Measurements from ENCODE around the gene FARS2.
A peak's percentile ranks its signal among the peaks of the same experiment; 100 is the strongest.
"Not testable (repeated sequence)": the region's sequence is repeated elsewhere in the genome, so short reads cannot be mapped to it uniquely, and the experiment has no call there.

The FARS2 gene

GRCh38 chr6:5645328-5646290 lies 384.3 kb downstream of the FARS2 start:
- no peak for DNase-seq (ENCODE audit: low read depth, low spot score)
- in situ Hi-C loops (cut with HindIII; ENCODE audit: low sequenced_read_pairs): no loop called here
- H3K4me3 ChIP-seq (ENCODE audit: low read depth, low read length): no peak overlapping the region
- TF ChIP-seq, protein P1, sequence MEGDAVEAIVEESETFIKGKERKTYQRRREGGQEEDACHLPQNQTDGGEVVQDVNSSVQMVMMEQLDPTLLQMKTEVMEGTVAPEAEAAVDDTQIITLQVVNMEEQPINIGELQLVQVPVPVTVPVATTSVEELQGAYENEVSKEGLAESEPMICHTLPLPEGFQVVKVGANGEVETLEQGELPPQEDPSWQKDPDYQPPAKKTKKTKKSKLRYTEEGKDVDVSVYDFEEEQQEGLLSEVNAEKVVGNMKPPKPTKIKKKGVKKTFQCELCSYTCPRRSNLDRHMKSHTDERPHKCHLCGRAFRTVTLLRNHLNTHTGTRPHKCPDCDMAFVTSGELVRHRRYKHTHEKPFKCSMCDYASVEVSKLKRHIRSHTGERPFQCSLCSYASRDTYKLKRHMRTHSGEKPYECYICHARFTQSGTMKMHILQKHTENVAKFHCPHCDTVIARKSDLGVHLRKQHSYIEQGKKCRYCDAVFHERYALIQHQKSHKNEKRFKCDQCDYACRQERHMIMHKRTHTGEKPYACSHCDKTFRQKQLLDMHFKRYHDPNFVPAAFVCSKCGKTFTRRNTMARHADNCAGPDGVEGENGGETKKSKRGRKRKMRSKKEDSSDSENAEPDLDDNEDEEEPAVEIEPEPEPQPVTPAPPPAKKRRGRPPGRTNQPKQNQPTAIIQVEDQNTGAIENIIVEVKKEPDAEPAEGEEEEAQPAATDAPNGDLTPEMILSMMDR (IDR thresholded peaks at IDR 0.05; ENCODE audit: low read depth, low read length): no peak

- no peak for DNase-seq (ENCODE audit: low read depth, low spot score)
- TF ChIP-seq, protein P1 (IDR thresholded peaks at IDR 0.05; ENCODE audit: low read depth, low read length): no peak
- H3K4me3 ChIP-seq (ENCODE audit: low read depth, low read length): no peak overlapping the region
- in situ Hi-C loops (cut with HindIII; ENCODE audit: low sequenced_read_pairs): no loop called here
Observed at GRCh38 chr6:5652406-5653137, 391.3 kb downstream of the FARS2 start.

DNA sequence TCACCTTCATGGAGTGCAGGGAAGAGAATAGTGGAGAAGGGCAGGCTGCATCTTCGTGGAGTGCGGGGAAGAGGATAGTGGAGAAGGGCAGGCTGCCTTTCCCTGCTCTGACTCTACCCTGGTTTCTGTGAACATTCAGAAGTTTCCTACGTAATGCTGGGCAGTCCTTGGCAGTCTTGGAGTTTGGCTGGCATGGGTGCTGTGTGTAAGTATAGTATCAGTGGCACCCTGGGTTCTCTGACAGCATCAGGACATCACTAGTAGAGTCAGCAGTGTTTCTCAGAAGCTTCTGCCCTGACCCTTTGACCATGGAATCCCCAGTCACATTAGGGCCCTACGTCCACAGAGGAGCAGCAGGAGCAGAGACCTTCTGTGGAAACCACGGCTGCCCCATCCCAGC lies 392.5 kb downstream of the FARS2 start:
- TF ChIP-seq, protein P1 (IDR thresholded peaks at IDR 0.05; ENCODE audit: low read depth, low read length): no peak
- no peak for DNase-seq (ENCODE audit: low read depth, low spot score)
- H3K4me3 ChIP-seq (ENCODE audit: low read depth, low read length): no peak overlapping the region
- in situ Hi-C loops (cut with HindIII; ENCODE audit: low sequenced_read_pairs): no loop called here

DNA sequence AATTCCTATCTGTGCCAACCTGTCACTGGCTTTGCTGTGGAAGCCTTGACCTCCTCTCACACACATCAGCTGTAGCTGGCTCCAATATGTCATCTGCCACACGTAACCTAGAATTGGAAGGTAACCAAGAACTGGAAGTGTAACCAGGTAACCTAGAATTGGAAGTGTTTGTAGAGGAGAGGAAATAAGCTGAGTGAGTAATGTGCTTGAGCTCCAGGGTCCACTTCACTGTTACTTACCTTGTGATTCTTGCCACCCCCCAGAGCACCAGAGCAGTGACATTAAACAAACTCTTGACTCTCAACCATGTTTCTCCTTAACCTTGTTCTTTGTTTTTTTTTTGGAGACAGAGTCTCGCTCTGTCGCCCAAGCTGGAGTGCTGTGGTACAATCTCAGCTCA lies 394.9 kb downstream of the FARS2 start:
- no peak overlapping the region for H3K4me3 ChIP-seq (ENCODE audit: low read depth, low read length)
- TF ChIP-seq, protein P1 (IDR thresholded peaks at IDR 0.05; ENCODE audit: low read depth, low read length): no peak
- no peak for DNase-seq (ENCODE audit: low read depth, low spot score)
- in situ Hi-C loops (cut with HindIII; ENCODE audit: low sequenced_read_pairs): no loop called here

DNA sequence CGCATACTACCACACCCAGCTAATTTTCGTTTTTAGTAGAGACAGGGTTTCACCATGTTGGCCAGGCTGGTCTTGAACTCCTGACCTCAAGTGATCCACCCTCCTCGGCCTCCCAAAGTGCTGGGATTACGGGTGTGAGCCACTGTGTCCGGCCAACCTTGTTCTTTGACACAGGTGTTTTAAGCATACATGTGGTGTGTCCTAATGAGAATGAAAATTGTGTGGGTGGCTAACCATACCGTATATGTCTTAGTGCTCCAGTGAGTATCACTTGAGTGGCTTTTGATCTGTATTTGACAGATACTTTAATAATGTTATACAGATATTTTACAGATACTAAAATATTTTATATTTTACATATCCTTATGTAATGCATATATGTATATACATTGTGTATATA lies 395.4 kb downstream of the FARS2 start:
- DNase-seq (ENCODE audit: low read depth, low spot score); in situ Hi-C loops (cut with HindIII; ENCODE audit: low sequenced_read_pairs); H3K4me3 ChIP-seq (ENCODE audit: low read depth, low read length): not testable (repeated sequence)

GRCh38 chr6:5657684-5658430 lies 396.5 kb downstream of the FARS2 start:
- no peak overlapping the region for H3K4me3 ChIP-seq (ENCODE audit: low read depth, low read length)
- DNase-seq (ENCODE audit: low read depth, low spot score): peak; percentile 11
- in situ Hi-C loops (cut with HindIII; ENCODE audit: low sequenced_read_pairs): no loop called here
- TF ChIP-seq, protein P1 (IDR thresholded peaks at IDR 0.05; ENCODE audit: low read depth, low read length): no peak

Data from astrocyte of the spinal cord (primary cell).